NCI-H345 treated with DMSO at 0.1 percent for 48 hours (cell line): ENCODE results near the gene SNX13.
"Not testable (repeated sequence)": the region's sequence is repeated elsewhere in the genome, so short reads cannot be mapped to it uniquely, and the experiment has no call there.

Source experiments
- DNase-seq: peaks from one replicate; lab custom pipeline; 2025; ENCODE audit not compliant: unreplicated experiment; lab: John Stamatoyannopoulos, UW

SNX13 gene

GRCh38 chr7:17915796-17916195, 24.5 kb downstream of the SNX13 start:
- DNase-seq = no peak

- no peak for DNase-seq
These were observed 25.1 kb downstream of the SNX13 start for GRCh38 chr7:17915168-17915567.

- DNase-seq = no peak
These were observed 27.0 kb downstream of the SNX13 start for GRCh38 chr7:17913250-17913649.

- no peak for DNase-seq
These were observed 27.6 kb downstream of the SNX13 start for GRCh38 chr7:17912536-17913235.

- no peak for DNase-seq
These were observed 28.2 kb downstream of the SNX13 start for GRCh38 chr7:17912050-17912449.

GRCh38 chr7:17910377-17910776, 29.9 kb downstream of the SNX13 start:
- no peak for DNase-seq

- DNase-seq = not testable (repeated sequence)
These were observed 31.0 kb downstream of the SNX13 start for GRCh38 chr7:17909310-17909709.

GRCh38 chr7:17907014-17907413, 33.3 kb downstream of the SNX13 start:
- DNase-seq = no peak

GRCh38 chr7:17903337-17903736, 37.0 kb downstream of the SNX13 start:
- DNase-seq = no peak

GRCh38 chr7:17902599-17902998, 37.7 kb downstream of the SNX13 start:
- DNase-seq = no peak

- DNase-seq = no peak
These were observed 39.8 kb downstream of the SNX13 start for GRCh38 chr7:17900464-17900863.

- DNase-seq = no peak
These were observed 42.2 kb downstream of the SNX13 start for GRCh38 chr7:17898111-17898510.

- DNase-seq = no peak
These were observed 53.0 kb downstream of the SNX13 start for GRCh38 chr7:17887286-17887685.

- no peak for DNase-seq
These were observed 57.6 kb downstream of the SNX13 start for GRCh38 chr7:17882685-17883084.

- DNase-seq = no peak
These were observed 61.1 kb downstream of the SNX13 start for GRCh38 chr7:17879075-17879661.

- no peak for DNase-seq
These were observed 61.7 kb downstream of the SNX13 start for GRCh38 chr7:17878627-17879026.

GRCh38 chr7:17871815-17872533, 68.3 kb downstream of the SNX13 start:
- no peak for DNase-seq

GRCh38 chr7:17870406-17870805, 69.9 kb downstream of the SNX13 start:
- no peak for DNase-seq

- no peak for DNase-seq
These were observed 76.5 kb downstream of the SNX13 start for GRCh38 chr7:17863809-17864143.

GRCh38 chr7:17863095-17863808, 77.0 kb downstream of the SNX13 start:
- no peak for DNase-seq

- DNase-seq = no peak
These were observed 84.0 kb downstream of the SNX13 start for GRCh38 chr7:17856251-17856650.

GRCh38 chr7:17855202-17855601, 85.1 kb downstream of the SNX13 start:
- no peak for DNase-seq
